GM19463 (cell line): ENCODE measurements around the gene DYDC2.
"Not testable (repeated sequence)": the region's sequence is repeated elsewhere in the genome, so short reads cannot be mapped to it uniquely, and the experiment has no call there.

Experiments used
- ATAC-seq: cut with Tn5 transposase; IDR thresholded peaks from one replicate; pipeline ENCODE4 v1.9.1; 2021; ENCODE audit warnings: mild to moderate bottlenecking, moderate library complexity; ENCODE audit not compliant: unreplicated experiment

The DYDC2 gene

DNA sequence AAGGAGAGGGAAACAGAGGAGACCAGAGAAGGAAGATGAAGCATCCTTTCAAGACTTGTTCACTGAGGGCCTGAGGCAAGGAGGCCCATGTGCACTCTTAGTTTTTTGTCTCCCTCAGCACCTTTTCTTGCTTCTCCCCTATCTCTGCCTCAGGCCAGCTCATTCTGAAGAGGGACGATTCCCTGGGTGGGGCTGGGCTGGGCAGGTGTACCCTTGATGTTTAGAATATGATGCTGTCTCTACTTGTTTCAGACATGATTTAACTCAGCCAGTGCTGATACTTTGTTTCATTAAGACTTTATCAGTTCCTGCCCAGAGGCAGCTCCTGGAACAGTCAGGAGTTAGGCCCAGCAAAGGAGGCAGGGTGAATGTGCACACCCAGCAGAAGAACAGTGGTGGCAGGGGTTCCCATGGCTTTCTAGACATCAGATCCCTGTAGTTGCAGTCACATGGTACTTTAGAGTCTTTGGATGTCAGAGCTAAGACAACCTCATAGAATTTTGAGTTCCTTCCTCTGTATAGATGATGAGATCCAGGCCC is 55.2 kb downstream of the DYDC2 start:
- no peak for ATAC-seq

DNA sequence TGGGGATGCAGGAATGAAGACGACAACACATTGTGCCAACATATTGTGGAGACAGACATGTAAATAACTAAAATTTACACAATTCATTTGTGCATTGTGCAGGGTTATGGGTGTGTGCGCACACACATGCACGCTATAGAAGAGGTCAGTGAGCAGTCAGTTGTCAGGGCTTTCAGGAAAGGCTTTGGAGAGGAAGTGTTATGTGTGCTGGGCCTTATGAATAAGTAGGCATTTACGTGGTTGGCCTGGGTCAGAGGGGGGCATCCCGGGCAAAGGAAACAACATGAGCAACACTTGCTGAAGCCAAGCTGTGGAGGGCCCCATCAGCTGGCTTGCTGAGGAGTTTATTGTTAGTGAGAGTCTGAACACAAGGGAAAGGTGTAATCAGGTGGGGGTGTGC is 55.9 kb downstream of the DYDC2 start:
- ATAC-seq = no peak

DNA sequence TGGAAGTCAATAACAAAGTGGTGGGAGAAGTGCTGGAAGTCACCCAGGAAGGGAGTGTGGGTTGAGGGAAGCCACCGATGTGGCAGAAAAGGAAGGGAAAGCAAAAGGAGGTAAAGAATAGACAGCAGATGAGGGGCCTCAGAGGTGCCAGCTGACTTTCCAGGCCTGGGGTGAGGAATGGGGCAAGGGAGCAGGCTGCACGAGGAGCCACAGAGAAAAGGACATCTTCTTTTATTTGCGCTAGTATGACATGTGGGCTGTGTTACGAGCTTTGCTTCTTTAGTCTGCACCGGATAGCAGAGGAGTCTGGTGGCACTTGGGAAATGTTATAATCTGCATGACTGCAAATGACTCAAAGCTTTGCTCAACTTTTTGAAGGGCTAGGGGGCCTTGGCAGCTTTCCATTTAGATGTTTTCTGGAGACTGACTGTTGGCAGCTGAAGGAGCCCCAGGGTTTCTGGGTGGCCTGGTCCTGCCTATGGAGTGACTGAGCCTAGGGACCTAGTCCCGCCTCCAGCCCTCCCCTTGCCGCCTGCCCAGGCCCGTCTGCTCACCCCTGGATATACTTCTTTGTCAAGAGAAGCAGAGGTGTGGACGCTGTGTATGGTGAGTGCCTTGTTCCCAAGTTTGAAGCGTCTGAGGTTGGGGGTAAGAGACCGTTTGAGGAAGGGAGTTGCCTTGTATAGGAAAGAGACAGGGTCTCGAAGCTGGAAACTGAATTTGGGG is 56.9 kb downstream of the DYDC2 start:
- ATAC-seq = no peak

DNA sequence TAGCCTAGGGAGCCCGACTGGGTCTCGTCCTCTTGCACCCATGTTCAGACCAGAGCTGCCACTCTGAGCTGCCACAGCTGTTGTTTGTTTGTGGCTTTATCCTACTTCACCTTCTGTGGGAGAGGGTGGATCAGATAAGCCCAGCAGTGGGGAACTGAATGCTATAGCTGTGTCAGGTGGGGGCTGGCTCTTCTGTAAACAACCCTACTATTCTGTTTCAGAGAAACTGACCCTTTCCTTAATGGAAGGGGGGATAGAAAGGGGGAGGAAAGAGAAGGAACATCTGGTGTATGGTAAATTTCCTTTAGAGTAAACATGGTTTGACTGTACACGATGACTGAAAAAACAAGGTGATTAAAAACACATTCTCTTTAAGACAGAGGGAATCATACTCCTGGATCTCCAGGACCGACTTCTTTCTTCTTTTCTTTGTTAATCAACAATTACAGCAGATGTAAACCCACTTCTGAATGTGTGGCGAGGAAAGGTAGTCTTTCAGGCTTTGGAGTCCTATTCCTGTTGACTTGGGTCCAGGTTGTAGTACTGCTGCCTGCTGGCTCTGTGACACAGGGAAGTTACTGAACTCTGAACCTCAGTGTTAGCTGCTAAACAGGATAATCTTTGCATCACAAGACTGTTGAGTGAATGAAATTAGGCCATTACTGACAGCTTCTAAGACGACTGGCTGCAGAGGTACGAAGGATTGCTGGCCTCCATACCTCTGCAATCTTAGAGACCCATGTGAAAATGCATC is 57.7 kb downstream of the DYDC2 start:
- ATAC-seq = no peak

DNA sequence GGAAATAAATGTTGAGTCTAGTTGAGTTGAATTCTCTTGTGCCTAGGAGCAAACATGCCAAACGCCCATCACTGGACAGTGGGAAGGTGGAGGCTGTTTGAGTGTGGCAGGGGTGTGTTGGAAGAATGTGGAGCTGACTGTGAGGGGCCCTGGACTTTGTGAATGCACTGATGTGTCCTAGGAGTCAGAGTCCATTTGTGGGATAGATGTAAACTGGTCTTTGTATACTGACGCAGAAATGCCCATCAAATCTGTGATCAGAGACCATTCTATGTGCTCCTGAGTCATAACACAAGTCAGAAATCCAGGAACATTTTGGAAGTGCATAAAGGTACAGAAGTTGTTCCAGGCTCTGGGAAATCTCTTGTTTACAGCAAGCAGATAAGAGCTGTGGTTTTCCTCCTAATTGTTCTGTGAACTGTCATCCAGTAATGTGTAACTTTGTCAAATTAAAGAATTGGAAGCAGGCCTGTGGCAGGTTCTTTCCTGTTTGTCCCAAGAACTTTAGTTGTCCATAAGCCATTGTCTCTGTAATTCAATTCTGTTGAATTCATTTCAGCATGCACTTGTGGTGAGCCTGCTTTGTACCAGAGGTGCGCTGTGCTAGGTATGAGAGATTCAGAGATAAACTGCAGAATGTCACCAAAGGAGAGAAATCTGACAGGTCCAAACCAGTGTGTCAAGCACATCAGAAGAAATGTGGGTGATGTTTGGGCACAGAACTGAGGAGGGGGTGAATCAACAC is 59.3 kb downstream of the DYDC2 start:
- no peak for ATAC-seq

DNA sequence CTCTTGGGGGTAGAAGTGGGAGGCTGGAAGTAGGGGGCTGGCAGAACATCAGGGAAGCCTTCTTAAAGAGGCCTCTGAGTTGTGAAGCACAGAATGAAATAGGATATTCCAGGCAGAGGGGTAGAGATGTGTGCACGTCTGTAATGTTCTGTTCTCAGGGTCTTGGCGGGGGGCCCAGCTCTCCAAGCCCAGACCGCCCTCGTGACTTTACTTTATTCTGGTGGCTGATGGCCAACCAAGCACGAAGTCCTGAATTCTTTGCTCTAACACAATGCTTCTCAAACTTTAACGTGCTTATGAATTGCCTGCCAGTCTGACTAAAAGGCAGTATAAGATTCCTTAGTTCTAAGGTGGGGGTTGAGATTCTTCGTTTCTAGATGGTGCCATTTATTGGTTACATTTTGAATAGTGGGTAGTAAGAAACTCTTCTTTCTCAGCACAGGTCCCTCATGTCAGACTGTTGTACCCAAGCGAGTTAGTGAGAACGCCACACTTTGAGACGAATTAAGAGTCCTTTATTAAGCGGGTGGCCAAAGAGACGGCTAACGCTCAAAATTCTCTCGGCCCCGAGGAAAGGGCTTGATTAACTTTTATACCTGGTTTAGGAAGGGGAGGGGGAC is 60.0 kb downstream of the DYDC2 start:
- no peak for ATAC-seq

DNA sequence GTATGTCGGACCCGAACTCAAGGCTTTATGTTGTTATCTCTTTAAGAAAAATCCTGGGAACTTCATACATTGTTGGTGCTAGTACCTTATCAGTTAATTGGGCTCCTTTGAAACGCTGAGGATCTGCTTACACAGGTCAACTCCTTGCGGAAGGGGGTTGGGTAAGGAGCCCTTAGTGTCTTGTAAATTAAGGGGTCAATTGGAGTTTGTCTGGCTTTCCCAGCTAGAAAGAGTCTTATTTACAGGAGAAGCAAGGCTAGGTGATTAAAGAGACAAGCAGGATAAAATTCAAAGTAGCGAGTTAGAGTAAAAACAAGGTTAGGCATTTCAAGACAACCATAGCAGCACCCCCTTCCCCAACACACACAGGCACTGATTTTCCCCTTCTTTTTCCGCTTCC is 60.7 kb downstream of the DYDC2 start:
- ATAC-seq = not testable (repeated sequence)
